Subcutaneous adipose tissue (tissue), 4 donors: ENCODE results near the gene WDR1. TPM values are rescaled to one million over a fixed set of nuclear protein-coding genes. Genes with fewer than 3 reads are reported as not detected.

ENCODE experiments used
- total RNA-seq, 4 donors: library from RNA; depleted of rRNA; stranded (reverse); fragments of >200 nt; gene quantifications; one replicate each; pipeline ENCODE4 v1.1.0, GENCODE V29; 2016
- TF ChIP-seq, protein P1 (sequence below): fragments of 450-650 bp; IDR thresholded peaks from one replicate; pipeline ENCODE4 v1.5.1; 2016; ENCODE audit warnings: low read depth, mild to moderate bottlenecking, control low read depth, antibody characterized with exemption, moderate library complexity

WDR1 gene
- total RNA-seq, 4 donors from 2014 or later, result 81.9 to 122 (median 99.1) TPM

DNA sequence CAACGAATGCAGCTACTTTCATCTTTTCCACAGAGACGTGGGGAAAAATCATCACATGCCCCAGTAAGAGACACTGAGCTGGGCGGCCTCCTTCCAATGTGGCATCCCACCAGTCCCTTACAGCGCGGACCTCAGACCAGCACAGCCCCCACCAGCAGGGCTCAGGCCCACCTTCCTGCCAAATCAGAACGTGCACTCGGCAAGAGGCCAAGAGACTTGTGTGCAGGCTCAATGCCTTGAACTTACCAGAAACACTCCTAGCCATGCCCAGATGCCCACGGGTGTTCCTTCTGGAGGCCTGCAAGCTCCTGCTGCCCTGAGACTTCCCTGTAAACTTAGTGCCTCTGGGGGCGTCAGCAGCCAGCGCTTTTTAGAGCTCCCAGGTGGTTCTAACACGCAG is 31.2 kb downstream of the WDR1 start:
- TF ChIP-seq, protein P1, sequence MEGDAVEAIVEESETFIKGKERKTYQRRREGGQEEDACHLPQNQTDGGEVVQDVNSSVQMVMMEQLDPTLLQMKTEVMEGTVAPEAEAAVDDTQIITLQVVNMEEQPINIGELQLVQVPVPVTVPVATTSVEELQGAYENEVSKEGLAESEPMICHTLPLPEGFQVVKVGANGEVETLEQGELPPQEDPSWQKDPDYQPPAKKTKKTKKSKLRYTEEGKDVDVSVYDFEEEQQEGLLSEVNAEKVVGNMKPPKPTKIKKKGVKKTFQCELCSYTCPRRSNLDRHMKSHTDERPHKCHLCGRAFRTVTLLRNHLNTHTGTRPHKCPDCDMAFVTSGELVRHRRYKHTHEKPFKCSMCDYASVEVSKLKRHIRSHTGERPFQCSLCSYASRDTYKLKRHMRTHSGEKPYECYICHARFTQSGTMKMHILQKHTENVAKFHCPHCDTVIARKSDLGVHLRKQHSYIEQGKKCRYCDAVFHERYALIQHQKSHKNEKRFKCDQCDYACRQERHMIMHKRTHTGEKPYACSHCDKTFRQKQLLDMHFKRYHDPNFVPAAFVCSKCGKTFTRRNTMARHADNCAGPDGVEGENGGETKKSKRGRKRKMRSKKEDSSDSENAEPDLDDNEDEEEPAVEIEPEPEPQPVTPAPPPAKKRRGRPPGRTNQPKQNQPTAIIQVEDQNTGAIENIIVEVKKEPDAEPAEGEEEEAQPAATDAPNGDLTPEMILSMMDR, result no peak

DNA sequence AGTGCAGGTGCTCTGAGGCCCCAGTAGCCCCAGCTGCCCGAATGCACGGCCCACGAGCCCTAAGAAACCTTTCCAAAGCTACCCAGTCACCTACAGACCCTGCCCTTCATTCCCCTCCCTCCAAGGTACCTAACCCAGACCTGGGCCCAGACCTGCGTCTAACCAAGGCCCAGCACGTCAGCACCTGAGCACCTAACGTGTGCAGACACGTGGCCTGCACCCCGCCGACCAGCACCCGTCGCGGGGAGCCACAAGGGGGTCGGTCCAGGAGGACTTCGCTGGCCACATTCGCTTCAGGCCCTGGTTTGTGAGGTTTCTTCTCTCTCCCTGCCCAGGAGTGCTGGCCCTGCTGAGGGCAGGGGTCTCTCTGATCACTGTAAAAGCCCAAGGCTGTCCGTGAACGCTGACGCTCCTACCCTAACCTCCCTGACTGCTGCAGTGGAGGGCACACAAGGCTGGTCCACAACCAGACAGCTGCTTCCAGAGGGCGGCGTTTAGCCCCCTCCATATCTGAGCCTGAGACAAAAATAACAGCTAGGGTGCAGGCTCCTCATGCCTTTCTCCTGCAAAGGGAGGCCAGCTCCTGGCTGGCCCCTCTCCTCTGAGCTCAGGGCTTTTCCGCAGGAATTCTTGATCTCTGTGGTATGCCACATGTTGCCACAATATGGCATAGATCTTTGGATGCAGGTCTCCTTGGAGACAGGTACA is 31.8 kb downstream of the WDR1 start:
- TF ChIP-seq, protein P1, result no peak

DNA sequence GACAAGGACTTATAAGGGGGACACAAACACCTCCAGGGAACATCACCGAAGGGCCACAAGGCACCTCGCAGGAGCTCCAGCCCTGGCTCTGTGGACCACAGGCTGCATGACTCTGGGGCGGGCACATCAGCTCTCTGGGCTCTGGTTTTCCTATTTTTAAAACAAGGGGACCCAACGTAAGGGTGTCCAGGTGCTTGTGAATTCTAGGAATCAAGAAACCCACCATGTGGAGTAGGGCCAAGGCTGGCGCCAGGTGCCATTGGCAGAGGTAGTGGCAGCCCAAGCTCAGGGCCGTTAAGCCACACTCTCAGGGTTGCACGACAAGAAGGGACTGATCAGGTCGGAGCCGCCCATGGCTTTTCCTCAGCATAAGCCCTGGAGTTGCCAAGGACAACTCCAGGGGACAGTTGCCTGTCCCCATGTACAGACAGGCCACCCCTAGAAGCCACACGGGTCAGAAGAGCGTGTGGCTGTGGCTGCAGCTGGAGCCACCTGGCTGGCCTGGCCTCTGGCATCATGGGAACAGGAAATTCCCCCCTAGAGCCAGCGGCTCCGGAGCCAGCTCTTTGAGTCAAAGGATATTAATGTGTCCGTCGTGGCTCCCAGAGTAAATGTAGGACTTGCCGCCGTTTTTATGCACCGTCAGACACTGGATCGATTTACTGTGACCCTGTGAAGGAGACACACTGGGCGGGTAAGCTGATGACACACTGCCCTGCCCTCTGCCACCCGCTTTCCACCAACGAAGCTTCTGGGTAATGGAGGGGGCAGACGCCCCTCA is 32.5 kb downstream of the WDR1 start:
- TF ChIP-seq, protein P1, result no peak

DNA sequence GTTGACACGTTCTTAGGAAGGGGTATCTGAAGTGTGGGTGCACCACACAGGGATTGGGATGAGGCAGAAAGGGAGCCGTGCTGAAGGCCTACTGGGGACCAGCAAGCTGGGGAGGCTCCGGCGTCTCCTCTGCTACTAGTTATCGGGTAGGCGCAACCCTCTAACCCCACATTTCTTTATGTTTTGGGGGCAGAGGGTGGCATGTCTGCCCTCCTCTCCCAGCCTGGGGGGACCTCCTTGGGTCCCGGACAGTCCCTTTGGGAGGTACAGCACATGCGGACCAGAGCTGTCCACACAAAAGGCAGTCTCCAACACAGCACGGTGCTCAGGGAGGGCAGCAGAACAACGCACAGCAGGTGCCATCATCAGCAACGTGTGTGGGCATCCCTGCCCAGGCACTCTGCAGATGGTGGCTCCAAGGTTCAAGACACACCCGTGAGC is 33.2 kb downstream of the WDR1 start:
- TF ChIP-seq, protein P1, result no peak

DNA sequence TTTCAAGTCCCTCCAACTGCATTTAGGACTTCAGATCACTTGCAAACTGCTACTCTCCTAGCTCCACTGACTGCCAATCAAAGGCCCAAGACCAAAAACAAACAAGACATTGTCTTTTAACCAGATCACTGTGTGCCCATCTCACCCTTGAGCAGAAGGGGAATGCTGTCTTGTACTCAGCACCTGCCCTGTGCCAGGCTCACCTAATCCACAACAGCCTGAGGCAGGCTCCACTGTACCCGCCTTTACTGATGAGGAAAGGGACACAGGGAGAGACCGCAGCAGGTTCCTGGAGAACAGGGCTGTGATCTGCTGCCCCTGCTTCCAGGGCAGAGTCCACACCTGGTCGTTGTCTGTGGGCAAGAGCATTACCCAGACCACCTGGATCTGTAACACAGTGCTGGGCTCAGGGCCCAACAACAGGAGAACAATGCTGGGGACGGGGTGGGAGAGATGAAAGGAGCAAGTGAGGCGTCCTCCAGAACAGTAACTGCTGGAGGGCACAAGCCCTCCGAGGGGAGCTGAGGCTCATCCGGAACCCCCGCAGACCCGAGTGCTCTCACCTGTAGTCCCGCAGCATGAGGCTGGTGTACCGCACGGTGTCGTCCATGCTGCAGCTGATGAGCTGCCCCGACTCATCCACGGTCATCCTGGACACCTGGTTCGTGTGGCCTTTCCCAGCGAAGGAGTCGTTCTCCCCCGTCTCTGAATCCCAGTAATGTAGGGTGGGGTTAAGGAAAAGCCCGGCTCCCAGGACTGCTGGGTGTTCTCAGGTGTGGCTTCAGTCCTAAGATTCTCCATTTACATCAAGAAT is 33.9 kb downstream of the WDR1 start:
- TF ChIP-seq, protein P1, result no peak

DNA sequence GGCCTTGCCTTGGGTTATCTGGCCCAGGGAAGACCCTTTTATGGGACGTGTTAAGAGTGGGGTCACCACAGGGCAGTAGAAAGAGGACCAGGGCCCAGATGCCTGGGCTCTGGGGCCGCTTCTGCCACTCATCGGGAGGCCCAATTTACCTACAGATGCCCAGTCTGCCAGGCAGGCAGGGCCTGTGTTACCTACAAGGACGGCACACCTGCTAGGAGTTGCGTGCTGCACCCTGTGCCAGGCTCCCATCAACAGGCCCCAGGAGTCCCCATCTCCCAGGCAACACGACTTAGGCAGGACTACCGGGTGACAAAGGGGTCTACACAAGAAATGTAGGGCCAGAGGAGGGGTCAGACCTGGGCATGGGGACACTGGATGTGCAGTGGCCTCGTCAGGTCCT is 34.6 kb downstream of the WDR1 start:
- TF ChIP-seq, protein P1, result no peak

DNA sequence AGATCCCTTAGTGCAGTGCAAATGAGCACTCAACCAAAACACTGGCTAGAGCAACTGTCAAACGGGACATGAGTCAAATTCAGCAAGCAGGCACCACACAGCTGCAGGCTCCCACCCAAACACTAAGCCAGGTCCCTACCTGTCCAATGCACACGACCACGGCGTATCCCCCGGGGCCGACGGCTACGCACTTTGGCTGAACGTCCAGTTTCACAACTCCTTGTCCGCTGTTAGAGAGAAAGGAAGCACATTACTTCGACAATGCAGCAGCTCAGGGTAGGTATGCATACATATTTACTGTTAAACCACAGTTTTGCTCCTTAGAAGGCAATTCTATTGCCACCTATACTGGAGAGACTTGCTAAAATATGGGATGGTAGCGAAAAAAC is 35.4 kb downstream of the WDR1 start:
- TF ChIP-seq, protein P1, result no peak
